Measurements from ENCODE around the gene AP3S2.
A peak's percentile ranks its signal among the peaks of the same experiment; 100 is the strongest.
"Not testable (repeated sequence)": the region's sequence is repeated elsewhere in the genome, so short reads cannot be mapped to it uniquely, and the experiment has no call there.

Gene AP3S2

GRCh38 chr15:89903015-89903857 is 9.4 kb upstream of the AP3S2 start:
- no peak for DNase-seq (ENCODE audit: low read depth in 2 of 2)

- no peak for DNase-seq (ENCODE audit: low read depth in 2 of 2)
Observed at GRCh38 chr15:89900849-89901248, 7.1 kb upstream of the AP3S2 start.

GRCh38 chr15:89899951-89900567 is 6.3 kb upstream of the AP3S2 start:
- DNase-seq (ENCODE audit: low read depth in 2 of 2) = no peak

GRCh38 chr15:89899295-89899945 is 5.6 kb upstream of the AP3S2 start:
- no peak for DNase-seq (ENCODE audit: low read depth in 2 of 2)

- peak in 1 of 2 donors; percentile 8 for DNase-seq (ENCODE audit: low read depth in 2 of 2)
Observed at GRCh38 chr15:89898614-89899294, 5.0 kb upstream of the AP3S2 start.

GRCh38 chr15:89898146-89898545 is 4.4 kb upstream of the AP3S2 start:
- no peak for DNase-seq (ENCODE audit: low read depth in 2 of 2)

- DNase-seq (ENCODE audit: low read depth in 2 of 2) = no peak
Observed at GRCh38 chr15:89893027-89893426, 767 bp downstream of the AP3S2 start.

- DNase-seq (ENCODE audit: low read depth in 2 of 2) = no peak
Observed at GRCh38 chr15:89888214-89888804, 5.5 kb downstream of the AP3S2 start.

GRCh38 chr15:89885611-89886010 is 8.2 kb downstream of the AP3S2 start:
- no peak for DNase-seq (ENCODE audit: low read depth in 2 of 2)

GRCh38 chr15:89885179-89885578 is 8.6 kb downstream of the AP3S2 start:
- not testable (repeated sequence) for DNase-seq (ENCODE audit: low read depth in 2 of 2)

- no peak for DNase-seq (ENCODE audit: low read depth in 2 of 2)
Observed at GRCh38 chr15:89883518-89883917, 10.3 kb downstream of the AP3S2 start.

GRCh38 chr15:89880727-89881126 is 13.1 kb downstream of the AP3S2 start:
- DNase-seq (ENCODE audit: low read depth in 2 of 2) = no peak

- DNase-seq (ENCODE audit: low read depth in 2 of 2) = no peak
Observed at GRCh38 chr15:89878323-89878722, 15.5 kb downstream of the AP3S2 start.

- no peak for DNase-seq (ENCODE audit: low read depth in 2 of 2)
Observed at GRCh38 chr15:89877083-89877425, 16.7 kb downstream of the AP3S2 start.

GRCh38 chr15:89876396-89877082 is 17.3 kb downstream of the AP3S2 start:
- DNase-seq (ENCODE audit: low read depth in 2 of 2) = no peak

- DNase-seq (ENCODE audit: low read depth in 2 of 2) = no peak
Observed at GRCh38 chr15:89875741-89876140, 18.1 kb downstream of the AP3S2 start.

GRCh38 chr15:89874926-89875564 is 18.7 kb downstream of the AP3S2 start:
- DNase-seq (ENCODE audit: low read depth in 2 of 2) = peak; percentile 60 to 71

- DNase-seq (ENCODE audit: low read depth in 2 of 2) = no peak
Observed at GRCh38 chr15:89870688-89871288, 23.0 kb downstream of the AP3S2 start.

GRCh38 chr15:89870006-89870405 is 23.8 kb downstream of the AP3S2 start:
- DNase-seq (ENCODE audit: low read depth in 2 of 2) = no peak

GRCh38 chr15:89869490-89869889 is 24.3 kb downstream of the AP3S2 start:
- not testable (repeated sequence) for DNase-seq (ENCODE audit: low read depth in 2 of 2)
